ENCODE measurements around the gene GORASP2.

- no peak for TF ChIP-seq POLR2A (IDR thresholded peaks at IDR 0.05)
- TF ChIP-seq CTCF (IDR thresholded peaks at IDR 0.05): no peak
Measured at GRCh38 chr2:170882758-170883157, 46.3 kb upstream of the GORASP2 start.
